ENCODE results near the gene ACTA1.
"Not testable (repeated sequence)": the region's sequence is repeated elsewhere in the genome, so short reads cannot be mapped to it uniquely, and the experiment has no call there.

The ACTA1 gene

GRCh38 chr1:229420224-229420623 lies 13.7 kb downstream of the ACTA1 start:
- no peak overlapping the region for H3K4me3 ChIP-seq (ENCODE audit: low read length)
- TF ChIP-seq CTCF (conservative IDR thresholded peaks at IDR 0.05; ENCODE audit: low read length) = no peak

GRCh38 chr1:229418586-229418985 lies 15.3 kb downstream of the ACTA1 start:
- H3K4me3 ChIP-seq (ENCODE audit: low read length); DNase-seq (ENCODE audit: low read depth): not testable (repeated sequence)

More at GRCh38 chr1:229420224-229420623, 13.7 kb downstream of the ACTA1 start:
- DNase-seq (ENCODE audit: low read depth) = no peak

GRCh38 chr1:229412810-229413209 lies 21.1 kb downstream of the ACTA1 start:
- not testable (repeated sequence) for H3K4me3 ChIP-seq (ENCODE audit: low read length); DNase-seq (ENCODE audit: low read depth)

DNA sequence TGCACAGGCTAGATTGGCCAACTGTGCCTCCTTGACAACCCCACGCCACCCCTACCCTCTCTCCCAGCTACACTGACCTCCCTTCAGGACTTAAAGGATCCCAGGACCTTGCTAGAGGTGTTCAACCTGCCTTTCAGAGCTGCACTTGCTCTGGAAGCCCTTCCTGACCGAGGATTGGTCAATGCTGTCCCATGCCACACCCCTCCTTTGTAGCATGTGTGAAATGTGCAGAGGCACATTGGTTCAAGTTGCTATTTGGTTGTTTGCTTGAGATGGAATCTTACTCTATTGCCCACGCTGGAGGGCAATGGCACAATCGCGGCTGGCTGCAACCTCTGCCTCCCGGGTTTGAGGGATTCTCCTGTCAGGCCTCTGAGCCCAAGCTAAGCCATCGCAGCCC lies 21.8 kb downstream of the ACTA1 start:
- DNase-seq (ENCODE audit: low read depth) = no peak
- no peak for TF ChIP-seq CTCF (conservative IDR thresholded peaks at IDR 0.05; ENCODE audit: low read length)
- H3K4me3 ChIP-seq (ENCODE audit: low read length) = no peak overlapping the region

DNA sequence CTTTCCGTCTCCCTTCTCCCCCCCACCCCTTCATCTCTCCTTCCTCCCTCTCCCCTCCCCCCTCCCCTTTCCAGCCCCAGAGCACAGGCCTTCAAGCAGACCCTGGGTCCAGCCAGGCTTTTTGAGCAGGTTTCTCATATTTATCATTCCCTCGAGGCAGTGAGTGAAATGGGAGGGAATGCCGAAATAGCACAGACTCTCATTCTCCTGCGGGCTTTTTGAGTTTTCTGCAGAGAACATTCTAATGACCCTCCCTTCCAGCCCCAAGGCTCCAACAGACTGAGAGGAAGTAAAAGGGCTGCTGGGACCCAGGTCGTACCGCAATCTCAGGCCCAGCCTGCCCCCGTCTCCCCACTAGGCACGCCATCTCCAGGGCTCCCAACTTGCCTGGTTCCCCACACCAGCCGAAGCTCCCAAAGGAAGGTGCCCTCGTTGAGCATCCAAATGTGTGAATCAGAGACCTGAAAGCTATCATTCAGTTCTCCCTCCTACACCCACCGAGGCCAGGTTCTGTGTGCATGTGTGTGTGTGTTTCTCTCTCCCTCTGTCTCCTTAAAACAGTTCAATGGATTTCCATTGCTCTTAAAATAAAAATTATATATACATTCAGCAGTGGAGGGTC lies 22.3 kb downstream of the ACTA1 start:
- no peak for DNase-seq (ENCODE audit: low read depth)
- TF ChIP-seq CTCF (conservative IDR thresholded peaks at IDR 0.05; ENCODE audit: low read length) = no peak
- no peak overlapping the region for H3K4me3 ChIP-seq (ENCODE audit: low read length)

DNA sequence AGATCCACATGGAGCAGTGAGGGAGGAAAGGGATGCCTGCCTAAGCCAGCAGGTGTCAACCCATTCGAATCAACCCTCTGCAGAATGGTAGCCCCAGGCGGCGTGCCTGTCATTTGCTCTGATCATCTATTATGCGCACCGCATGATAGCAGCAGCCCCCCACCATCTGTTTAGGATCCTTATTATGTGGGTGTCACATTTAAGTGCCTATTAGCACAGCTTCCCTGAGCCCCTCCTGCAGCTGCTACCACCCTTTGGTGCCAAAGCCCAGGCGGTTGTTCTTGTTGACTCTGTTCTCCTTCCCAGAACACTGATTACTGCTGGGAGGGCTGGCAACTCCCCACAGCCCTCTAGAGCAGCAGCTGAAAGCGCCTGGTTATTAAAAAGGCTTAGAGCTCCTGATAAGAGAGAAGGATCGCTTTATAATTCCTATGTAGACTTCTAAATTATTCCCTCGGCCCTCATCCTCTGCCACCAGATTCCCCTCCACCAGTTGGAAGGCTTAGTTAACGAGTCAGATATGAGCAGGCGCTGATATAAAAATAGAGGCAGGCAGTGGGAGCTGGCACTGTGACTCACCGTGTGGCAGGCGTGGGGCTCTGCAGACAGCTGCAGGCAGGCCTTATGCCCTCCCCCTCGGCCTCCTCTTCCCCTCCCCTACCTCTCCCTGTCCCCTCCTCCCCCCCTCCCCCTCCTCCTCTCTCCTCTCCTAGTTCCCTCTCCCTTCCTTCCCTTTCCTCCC lies 23.0 kb downstream of the ACTA1 start:
- no peak for TF ChIP-seq CTCF (conservative IDR thresholded peaks at IDR 0.05; ENCODE audit: low read length)
- peak; percentile 46 for DNase-seq (ENCODE audit: low read depth)
- H3K4me3 ChIP-seq (ENCODE audit: low read length) = no peak overlapping the region

- TF ChIP-seq CTCF (conservative IDR thresholded peaks at IDR 0.05; ENCODE audit: low read length) = no peak
- H3K4me3 ChIP-seq (ENCODE audit: low read length) = no peak overlapping the region
Measured at GRCh38 chr1:229410370-229410691, 23.6 kb downstream of the ACTA1 start.

GRCh38 chr1:229409616-229410369 lies 24.1 kb downstream of the ACTA1 start:
- DNase-seq (ENCODE audit: low read depth) = no peak
- no peak for TF ChIP-seq CTCF (conservative IDR thresholded peaks at IDR 0.05; ENCODE audit: low read length)
- H3K4me3 ChIP-seq (ENCODE audit: low read length) = no peak overlapping the region

More at GRCh38 chr1:229410370-229410691, 23.6 kb downstream of the ACTA1 start:
- no peak for DNase-seq (ENCODE audit: low read depth)
